GM12875 (cell line): ENCODE results near the gene DNAJC30.

Experiments
- H3K4me3 ChIP-seq: one replicate; pipeline ENCODE4 v1.5.1; 2011; ENCODE audit warnings: low read depth, low read length, control low read depth
- CTCF ChIP-seq: IDR thresholded peaks from 2 replicates; pipeline ENCODE4 v1.5.1; 2011; ENCODE audit warnings: low read depth, mild to moderate bottlenecking, control low read depth, inconsistent platforms, low read length, moderate library complexity, borderline replicate concordance; ENCODE audit not compliant: insufficient read depth

DNAJC30 gene

GRCh38 chr7:73645643-73646174, 37.5 kb downstream of the DNAJC30 start:
- no peak overlapping the region for H3K4me3 ChIP-seq

GRCh38 chr7:73644688-73645286, 38.5 kb downstream of the DNAJC30 start:
- TF ChIP-seq CTCF = no peak
- H3K4me3 ChIP-seq = no peak overlapping the region

More at GRCh38 chr7:73645643-73646174, 37.5 kb downstream of the DNAJC30 start:
- TF ChIP-seq CTCF = no peak

DNA sequence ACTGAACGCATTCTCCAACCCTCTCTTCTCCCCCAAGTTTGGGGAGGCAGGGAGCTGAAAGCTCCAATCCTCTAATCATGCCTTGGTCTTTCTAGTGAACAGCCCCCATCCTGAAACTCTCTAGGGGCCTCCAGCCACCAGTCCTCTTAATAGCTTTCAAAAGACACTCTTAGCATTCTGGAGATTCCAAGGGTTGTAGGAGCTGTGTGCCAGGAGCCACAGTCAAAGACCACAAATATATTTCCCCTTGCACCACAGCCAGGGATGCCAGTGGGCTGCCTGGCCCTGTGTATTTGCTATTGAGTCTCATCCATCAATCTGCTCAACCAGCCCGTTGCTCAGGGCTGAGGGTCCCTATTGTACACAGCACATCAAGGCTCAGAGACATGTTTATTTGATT, 40.4 kb downstream of the DNAJC30 start:
- TF ChIP-seq CTCF = no peak
- no peak overlapping the region for H3K4me3 ChIP-seq

DNA sequence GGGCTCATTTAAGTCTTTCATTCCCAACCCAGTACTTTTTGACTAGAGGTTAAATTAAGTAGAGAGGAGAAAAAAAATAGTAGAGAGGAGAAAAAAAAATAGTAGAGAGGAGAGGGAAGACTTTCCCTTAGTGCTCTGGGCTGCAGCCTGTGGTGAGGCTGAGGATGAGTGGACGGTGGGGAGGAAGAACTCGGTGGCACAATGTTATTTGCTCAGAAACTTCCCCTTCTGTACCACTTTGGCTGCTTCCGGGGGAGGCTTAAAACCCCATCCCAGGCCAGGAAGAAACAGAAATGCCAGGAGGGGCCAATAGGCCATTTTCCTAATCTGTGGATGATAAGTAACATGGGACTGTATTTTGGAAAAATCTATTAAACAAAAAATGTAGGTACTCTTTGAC, 44.3 kb downstream of the DNAJC30 start:
- H3K4me3 ChIP-seq = no peak overlapping the region
- no peak for TF ChIP-seq CTCF

DNA sequence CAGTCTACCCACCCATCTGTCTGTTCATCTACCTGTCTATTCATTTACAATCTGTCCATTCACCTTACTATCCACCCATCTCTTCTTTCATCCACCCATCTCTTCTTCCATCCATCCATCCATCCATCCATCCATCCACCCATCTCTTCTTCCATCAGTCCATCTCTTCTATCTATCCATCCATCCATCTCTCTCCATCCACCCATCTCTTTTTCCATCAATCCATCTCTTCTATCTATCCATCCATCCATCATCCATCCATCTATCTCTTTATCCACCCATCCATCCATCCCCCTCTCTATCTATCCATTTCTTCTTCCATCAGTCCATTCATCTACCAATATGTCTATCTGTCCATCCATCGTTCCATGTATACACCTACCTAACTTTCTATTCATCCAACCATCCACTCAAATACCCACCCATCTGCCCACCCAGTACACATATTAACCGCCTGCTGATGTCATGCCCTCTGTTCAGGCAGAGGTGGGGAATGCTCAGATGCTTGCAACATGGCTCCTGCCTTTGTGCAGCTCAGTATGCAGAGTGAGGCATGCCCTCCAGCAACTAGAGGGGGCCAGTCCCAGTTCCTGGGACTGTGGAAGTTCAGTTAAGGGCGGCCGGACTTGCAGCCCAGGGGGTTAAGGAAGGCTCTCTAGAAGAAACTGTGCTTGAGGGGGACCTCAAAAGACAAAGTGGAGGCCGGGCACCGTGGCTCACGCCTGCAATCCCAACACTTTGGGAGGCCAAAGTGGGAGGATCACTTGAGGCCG, 47.6 kb downstream of the DNAJC30 start:
- H3K4me3 ChIP-seq = no peak overlapping the region
- TF ChIP-seq CTCF = no peak

DNA sequence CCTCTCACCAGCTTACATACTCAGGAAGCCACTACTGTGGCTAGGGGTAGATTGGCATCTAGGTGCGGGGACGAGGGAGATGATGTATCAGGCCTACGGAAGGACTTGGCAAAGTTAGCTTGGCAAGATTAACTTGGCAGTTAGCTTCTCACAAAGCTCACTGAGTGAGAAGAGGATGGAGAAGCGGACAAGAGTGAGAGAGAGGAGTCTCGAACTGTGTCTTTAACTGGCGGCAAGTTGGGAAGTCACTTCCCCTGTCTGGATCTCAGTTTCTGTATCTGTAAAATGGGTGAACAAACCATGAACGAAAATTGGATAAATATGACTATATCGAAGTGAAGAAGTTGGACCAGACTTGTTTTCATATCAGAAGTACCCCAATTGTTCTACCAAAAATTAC, 49.4 kb downstream of the DNAJC30 start:
- no peak for TF ChIP-seq CTCF
- no peak overlapping the region for H3K4me3 ChIP-seq

DNA sequence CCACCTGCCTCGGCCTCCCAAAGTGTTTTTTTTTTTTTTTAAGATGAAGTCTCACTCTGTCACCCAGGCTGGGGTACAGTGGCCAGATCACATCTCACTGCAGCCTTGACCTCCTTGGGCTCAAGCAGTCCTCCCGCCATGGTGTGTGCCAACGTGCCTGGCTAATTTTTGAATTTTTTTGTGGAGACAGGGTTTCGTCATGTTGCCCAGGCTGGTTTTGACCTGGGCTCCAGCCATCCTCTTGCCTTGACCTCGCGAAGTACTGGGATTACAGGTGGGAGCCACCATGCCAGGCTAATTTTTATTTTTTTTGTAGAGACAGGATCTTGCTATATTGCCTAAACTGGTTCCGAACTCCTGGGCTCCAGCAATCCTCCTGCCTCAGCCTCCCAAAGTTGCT, 49.9 kb downstream of the DNAJC30 start:
- H3K4me3 ChIP-seq = no peak overlapping the region
- TF ChIP-seq CTCF = no peak
